Ishikawa (cell line): ENCODE data around the gene PPP1R9A.

ENCODE experiments used
- CEBPB ChIP-seq: IDR thresholded peaks from 2 replicates; pipeline ENCODE4 v1.6.1; 2012
- EGR1 ChIP-seq: IDR thresholded peaks from 2 replicates; pipeline ENCODE4 v1.6.1; 2012
- EP300 ChIP-seq: IDR thresholded peaks from 2 replicates; pipeline ENCODE4 v1.6.1; 2012; ENCODE audit warnings: borderline replicate concordance
- FOXM1 ChIP-seq: IDR thresholded peaks from 2 replicates; pipeline ENCODE4 v1.6.1; 2012; ENCODE audit warnings: low read depth, borderline replicate concordance
- MAX ChIP-seq: IDR thresholded peaks from 2 replicates; pipeline ENCODE4 v1.6.1; 2012
- NFIC ChIP-seq: IDR thresholded peaks from 2 replicates; pipeline ENCODE4 v1.6.1; 2012
- RAD21 ChIP-seq: IDR thresholded peaks from 2 replicates; pipeline ENCODE4 v1.6.1; 2012; ENCODE audit warnings: low read depth
- REST ChIP-seq: IDR thresholded peaks from 2 replicates; pipeline ENCODE4 v1.6.1; 2012; ENCODE audit warnings: low read depth, mild to moderate bottlenecking
- TAF1 ChIP-seq: IDR thresholded peaks from 2 replicates; pipeline ENCODE4 v1.6.1; 2012; ENCODE audit warnings: low read depth, mild to moderate bottlenecking
- TCF12 ChIP-seq: IDR thresholded peaks from 2 replicates; pipeline ENCODE4 v1.6.1; 2012; ENCODE audit warnings: low read depth
- TEAD4 ChIP-seq: IDR thresholded peaks from 2 replicates; pipeline ENCODE4 v1.6.1; 2012
- USF1 ChIP-seq: IDR thresholded peaks from 2 replicates; pipeline ENCODE4 v1.6.1; 2012
- YY1 ChIP-seq: IDR thresholded peaks from 2 replicates; pipeline ENCODE4 v1.6.1; 2012; ENCODE audit warnings: low read depth

- TF ChIP-seq EGR1 (no peak), MAX (no peak), CEBPB (no peak), FOXM1 (no peak), TCF12 (no peak), REST (no peak), NFIC (no peak), YY1 (no peak), USF1 (no peak), EP300 (no peak), RAD21 (no peak), TAF1 (no peak), TEAD4 (no peak)
Measured at GRCh38 chr7:95035295-95035694, 127.9 kb downstream of the PPP1R9A start.
